ENCODE results near the gene LCE3D.

LCE3D gene

DNA sequence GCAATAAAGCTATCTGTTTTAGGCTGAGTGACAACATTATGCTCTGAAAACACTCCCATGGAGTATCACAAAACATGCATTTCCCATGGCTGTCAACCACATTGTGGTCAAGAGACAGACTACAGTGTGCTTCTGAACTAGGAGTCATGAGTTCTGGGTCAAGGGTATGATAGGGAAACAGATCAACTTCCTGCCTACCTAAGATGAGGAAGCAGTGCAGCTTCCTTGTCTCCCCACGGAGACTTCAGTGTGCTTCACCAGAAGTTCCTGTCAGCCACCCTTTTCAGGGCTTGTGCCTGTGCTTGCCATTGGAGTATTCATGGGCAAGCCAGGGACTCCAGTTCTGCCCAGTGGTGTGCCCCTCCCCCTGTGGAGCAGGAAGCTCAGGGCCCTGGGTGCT, 33.6 kb downstream of the LCE3D start:
- no peak overlapping the region for H3K18ac ChIP-seq (ENCODE audit: low read length)
- no peaks in the 10 kb centered on the region for H3K79me1 ChIP-seq (ENCODE audit: low read depth, low read length)
- H3K14ac ChIP-seq (ENCODE audit: low read length), result no peak overlapping the region
- H2BK12ac ChIP-seq (ENCODE audit: low read length), result no peak overlapping the region
- H2AK5ac ChIP-seq (ENCODE audit: low read depth, low read length), result no peak overlapping the region
- no peak overlapping the region for H4K91ac ChIP-seq (ENCODE audit: low read depth, low read length, poor library complexity)
- DNase-seq (ENCODE audit: low spot score), result no peak
- no peak overlapping the region for H2AFZ ChIP-seq (ENCODE audit: low read length)
- H3K27ac ChIP-seq (replicated peaks; ENCODE audit: low read length), result no peak overlapping the region
- peaks cover 0 to 28% of the 10 kb centered on the region in 2 donors for H3K9me3 ChIP-seq (replicated peaks in 1 of 2; ENCODE audit: control insufficient read depth in 2 of 2, insufficient read depth in 1 of 2, low read depth in 1 of 2, low read length in 2 of 2)
- no peaks in the 10 kb centered on the region for H3K4me1 ChIP-seq (ENCODE audit: control insufficient read depth in 2 of 2, insufficient read depth in 1 of 2, low read depth in 1 of 2, low read length in 2 of 2)
- no peak overlapping the region for H2BK5ac ChIP-seq (ENCODE audit: low read length)
- no peak overlapping the region for H3K23ac ChIP-seq (ENCODE audit: low read depth, low read length, poor library complexity)
- H3K4me3 ChIP-seq (ENCODE audit: low read length in 2 of 2), result no peak overlapping the region
- no CpG with 5 or more reads among the region's 1 CpG for WGBS, 2 donors (ENCODE audit: extremely low coverage in 2 of 2, insufficient read length in 2 of 2, insufficient replicate concordance in 1 of 2)
- no peak overlapping the region for H2BK15ac ChIP-seq (ENCODE audit: low read length)
- no peak overlapping the region for H3K4ac ChIP-seq (ENCODE audit: low read length)
- H2BK120ac ChIP-seq (ENCODE audit: low read depth, low read length), result no peak overlapping the region
- no peak overlapping the region for H4K8ac ChIP-seq (ENCODE audit: low read depth, low read length)
- H3K9ac ChIP-seq (ENCODE audit: low read depth, low read length, poor library complexity), result no peak overlapping the region
- no peak overlapping the region for H3K4me2 ChIP-seq (ENCODE audit: insufficient read depth, low read length, poor library complexity, severe bottlenecking)
- H3K27me3 ChIP-seq (ENCODE audit: control insufficient read depth in 3 of 3, insufficient read depth in 3 of 3, low read depth in 1 of 3, low read length in 3 of 3), result no peaks in the 10 kb centered on the region
- H3K36me3 ChIP-seq (replicated peaks in 1 of 2; ENCODE audit: control insufficient read depth in 2 of 2, insufficient read depth in 2 of 2, low read length in 2 of 2), result no peaks in the 10 kb centered on the region

DNA sequence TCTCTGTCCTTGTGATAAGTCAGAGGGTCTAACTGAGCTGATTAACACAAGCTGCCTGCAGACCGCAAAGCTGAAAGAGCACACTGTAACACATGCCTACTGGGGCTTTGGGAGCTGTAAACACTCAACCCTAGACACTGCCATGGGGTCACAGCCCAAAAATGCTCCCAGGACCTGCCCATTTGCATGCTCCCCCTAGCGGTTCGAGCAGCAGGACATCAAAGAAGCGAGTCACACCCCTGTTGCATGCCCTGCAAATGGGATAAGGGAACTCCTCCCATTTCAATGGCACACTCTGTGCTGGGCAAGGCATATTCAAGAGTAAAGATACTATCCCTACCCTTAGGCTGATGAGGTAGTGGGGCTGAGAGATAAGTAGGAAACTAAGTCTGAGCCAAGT, 36.5 kb downstream of the LCE3D start:
- Histone ChIP-seq H2BK120ac (ENCODE audit: low read depth, low read length) (no peak overlapping the region), H4K91ac (ENCODE audit: low read depth, low read length, poor library complexity) (no peak overlapping the region), H3K9me3 (replicated peaks in 1 of 2; ENCODE audit: control insufficient read depth in 2 of 2, insufficient read depth in 1 of 2, low read depth in 1 of 2, low read length in 2 of 2) (peaks cover 0 to 35% of the 10 kb centered on the region in 2 donors), H2BK15ac (ENCODE audit: low read length) (no peak overlapping the region), H3K4me3 (ENCODE audit: low read length in 2 of 2) (no peak overlapping the region), H3K23ac (ENCODE audit: low read depth, low read length, poor library complexity) (no peak overlapping the region), H2AFZ (ENCODE audit: low read length) (no peak overlapping the region), H3K4ac (ENCODE audit: low read length) (no peak overlapping the region), H2BK12ac (ENCODE audit: low read length) (no peak overlapping the region), H3K18ac (ENCODE audit: low read length) (no peak overlapping the region), H3K27ac (replicated peaks; ENCODE audit: low read length) (no peak overlapping the region), H3K4me1 (ENCODE audit: control insufficient read depth in 2 of 2, insufficient read depth in 1 of 2, low read depth in 1 of 2, low read length in 2 of 2) (no peaks in the 10 kb centered on the region), H3K14ac (ENCODE audit: low read length) (no peak overlapping the region), H2AK5ac (ENCODE audit: low read depth, low read length) (no peak overlapping the region), H3K4me2 (ENCODE audit: insufficient read depth, low read length, poor library complexity, severe bottlenecking) (no peak overlapping the region), H2BK5ac (ENCODE audit: low read length) (no peak overlapping the region), H3K27me3 (ENCODE audit: control insufficient read depth in 3 of 3, insufficient read depth in 3 of 3, low read depth in 1 of 3, low read length in 3 of 3) (no peaks in the 10 kb centered on the region), H3K79me1 (ENCODE audit: low read depth, low read length) (no peaks in the 10 kb centered on the region), H3K36me3 (replicated peaks in 1 of 2; ENCODE audit: control insufficient read depth in 2 of 2, insufficient read depth in 2 of 2, low read length in 2 of 2) (no peaks in the 10 kb centered on the region), H3K9ac (ENCODE audit: low read depth, low read length, poor library complexity) (no peak overlapping the region), H4K8ac (ENCODE audit: low read depth, low read length) (no peak overlapping the region)
- no peak for DNase-seq (ENCODE audit: low spot score)
- no CpG with 5 or more reads among the region's 4 CpGs for WGBS, 2 donors (ENCODE audit: extremely low coverage in 2 of 2, insufficient read length in 2 of 2, insufficient replicate concordance in 1 of 2)

DNA sequence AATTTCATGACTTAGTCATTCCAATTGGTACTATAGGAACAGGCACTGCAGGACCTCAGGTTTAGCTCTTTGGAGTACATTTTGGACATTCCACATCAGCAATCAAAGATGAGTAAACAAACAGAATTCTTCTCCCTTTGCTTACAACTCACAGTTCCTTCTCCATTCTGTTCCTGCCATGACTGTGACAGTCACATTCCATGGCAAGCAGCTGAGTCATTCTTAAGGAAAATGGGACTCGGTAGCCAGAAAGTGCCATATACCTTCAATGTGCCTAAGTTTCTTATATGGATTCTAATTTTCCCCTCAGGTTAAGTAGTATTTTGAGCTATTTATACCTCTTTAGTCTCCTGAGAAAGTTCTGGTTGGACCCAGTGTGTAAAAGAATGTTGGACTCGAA, 40.4 kb downstream of the LCE3D start:
- Histone ChIP-seq H3K36me3 (replicated peaks in 1 of 2; ENCODE audit: control insufficient read depth in 2 of 2, insufficient read depth in 2 of 2, low read length in 2 of 2) (no peaks in the 10 kb centered on the region), H3K18ac (ENCODE audit: low read length) (no peak overlapping the region), H3K4me3 (ENCODE audit: low read length in 2 of 2) (no peak overlapping the region), H2BK12ac (ENCODE audit: low read length) (no peak overlapping the region), H3K23ac (ENCODE audit: low read depth, low read length, poor library complexity) (no peak overlapping the region), H2AFZ (ENCODE audit: low read length) (no peak overlapping the region), H2BK15ac (ENCODE audit: low read length) (no peak overlapping the region), H3K4me1 (ENCODE audit: control insufficient read depth in 2 of 2, insufficient read depth in 1 of 2, low read depth in 1 of 2, low read length in 2 of 2) (no peaks in the 10 kb centered on the region), H2BK5ac (ENCODE audit: low read length) (no peak overlapping the region), H4K91ac (ENCODE audit: low read depth, low read length, poor library complexity) (no peak overlapping the region), H3K4ac (ENCODE audit: low read length) (no peak overlapping the region), H3K27ac (replicated peaks; ENCODE audit: low read length) (no peak overlapping the region), H3K4me2 (ENCODE audit: insufficient read depth, low read length, poor library complexity, severe bottlenecking) (no peak overlapping the region), H3K9me3 (replicated peaks in 1 of 2; ENCODE audit: control insufficient read depth in 2 of 2, insufficient read depth in 1 of 2, low read depth in 1 of 2, low read length in 2 of 2) (peaks cover 0 to 42% of the 10 kb centered on the region in 2 donors), H2BK120ac (ENCODE audit: low read depth, low read length) (no peak overlapping the region), H2AK5ac (ENCODE audit: low read depth, low read length) (no peak overlapping the region), H3K9ac (ENCODE audit: low read depth, low read length, poor library complexity) (no peak overlapping the region), H3K14ac (ENCODE audit: low read length) (no peak overlapping the region), H4K8ac (ENCODE audit: low read depth, low read length) (no peak overlapping the region), H3K27me3 (ENCODE audit: control insufficient read depth in 3 of 3, insufficient read depth in 3 of 3, low read depth in 1 of 3, low read length in 3 of 3) (no peaks in the 10 kb centered on the region), H3K79me1 (ENCODE audit: low read depth, low read length) (no peaks in the 10 kb centered on the region)
- no CpG with 5 or more reads among the region's 2 CpGs for WGBS, 2 donors (ENCODE audit: extremely low coverage in 2 of 2, insufficient read length in 2 of 2, insufficient replicate concordance in 1 of 2)
- no peak for DNase-seq (ENCODE audit: low spot score)

DNA sequence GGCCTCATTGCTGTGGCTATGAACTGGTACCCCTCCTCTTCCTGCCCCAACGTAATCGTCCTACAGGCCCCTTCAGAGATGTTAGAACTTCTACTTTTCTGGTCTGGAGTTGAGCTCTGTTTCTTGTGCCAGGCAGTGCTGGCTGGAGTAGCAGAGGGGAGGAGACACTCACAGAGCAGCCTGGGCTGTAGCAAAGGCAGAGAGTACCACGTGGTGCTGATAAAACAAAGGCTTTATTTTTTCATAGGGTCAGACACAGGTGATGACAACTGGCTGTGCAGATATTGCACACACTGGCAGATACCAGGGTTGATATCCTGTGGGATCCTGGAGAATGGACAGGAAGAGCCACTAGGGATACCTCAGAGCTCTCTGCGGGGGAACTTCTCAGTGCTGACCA, 42.8 kb downstream of the LCE3D start:
- Histone ChIP-seq H3K4me1 (ENCODE audit: control insufficient read depth in 2 of 2, insufficient read depth in 1 of 2, low read depth in 1 of 2, low read length in 2 of 2) (no peaks in the 10 kb centered on the region), H3K18ac (ENCODE audit: low read length) (no peak overlapping the region), H2BK15ac (ENCODE audit: low read length) (no peak overlapping the region), H3K4me2 (ENCODE audit: insufficient read depth, low read length, poor library complexity, severe bottlenecking) (no peak overlapping the region), H3K4ac (ENCODE audit: low read length) (no peak overlapping the region), H3K9me3 (replicated peaks in 1 of 2; ENCODE audit: control insufficient read depth in 2 of 2, insufficient read depth in 1 of 2, low read depth in 1 of 2, low read length in 2 of 2) (peaks cover 0 to 33% of the 10 kb centered on the region in 2 donors), H2AK5ac (ENCODE audit: low read depth, low read length) (no peak overlapping the region), H2BK120ac (ENCODE audit: low read depth, low read length) (no peak overlapping the region), H4K8ac (ENCODE audit: low read depth, low read length) (no peak overlapping the region), H3K27ac (replicated peaks; ENCODE audit: low read length) (no peak overlapping the region), H3K79me1 (ENCODE audit: low read depth, low read length) (no peaks in the 10 kb centered on the region), H3K4me3 (ENCODE audit: low read length in 2 of 2) (no peak overlapping the region), H3K36me3 (replicated peaks in 1 of 2; ENCODE audit: control insufficient read depth in 2 of 2, insufficient read depth in 2 of 2, low read length in 2 of 2) (no peaks in the 10 kb centered on the region), H3K23ac (ENCODE audit: low read depth, low read length, poor library complexity) (no peak overlapping the region), H3K27me3 (ENCODE audit: control insufficient read depth in 3 of 3, insufficient read depth in 3 of 3, low read depth in 1 of 3, low read length in 3 of 3) (no peaks in the 10 kb centered on the region), H2BK5ac (ENCODE audit: low read length) (no peak overlapping the region), H3K9ac (ENCODE audit: low read depth, low read length, poor library complexity) (no peak overlapping the region), H3K14ac (ENCODE audit: low read length) (no peak overlapping the region), H4K91ac (ENCODE audit: low read depth, low read length, poor library complexity) (no peak overlapping the region), H2BK12ac (ENCODE audit: low read length) (no peak overlapping the region), H2AFZ (ENCODE audit: low read length) (no peak overlapping the region)
- no CpG with 5 or more reads among the region's 4 CpGs for WGBS, 2 donors (ENCODE audit: extremely low coverage in 2 of 2, insufficient read length in 2 of 2, insufficient replicate concordance in 1 of 2)
- DNase-seq (ENCODE audit: low spot score), result no peak
